Measurements from ENCODE around the gene SHPK. TPM values are rescaled to one million over a fixed set of nuclear protein-coding genes. Genes with fewer than 3 reads are reported as not detected.
"Not testable (repeated sequence)": the region's sequence is repeated elsewhere in the genome, so short reads cannot be mapped to it uniquely, and the experiment has no call there.

The SHPK gene
- polyA plus RNA-seq, 3 donors = 15.4 to 16.5 (median 15.7) TPM

GRCh38 chr17:3602499-3602898, 33.6 kb downstream of the SHPK start:
- peak in 3 of 11 donors; percentile 4 to 12 (median 9) for DNase-seq (ENCODE audit: extremely low read depth in 1 of 11, low read depth in 9 of 11, low spot score in 4 of 11)

GRCh38 chr17:3600529-3601205, 35.4 kb downstream of the SHPK start:
- DNase-seq (ENCODE audit: extremely low read depth in 1 of 11, low read depth in 9 of 11, low spot score in 4 of 11) = no peak

GRCh38 chr17:3598078-3598477, 38.0 kb downstream of the SHPK start:
- DNase-seq (ENCODE audit: extremely low read depth in 1 of 11, low read depth in 9 of 11, low spot score in 4 of 11) = no peak

GRCh38 chr17:3596804-3597464, 39.1 kb downstream of the SHPK start:
- DNase-seq (ENCODE audit: extremely low read depth in 1 of 11, low read depth in 9 of 11, low spot score in 4 of 11) = no peak

- DNase-seq (ENCODE audit: extremely low read depth in 1 of 11, low read depth in 9 of 11, low spot score in 4 of 11) = no peak
These were observed 41.1 kb downstream of the SHPK start for GRCh38 chr17:3594976-3595375.

GRCh38 chr17:3594051-3594800, 41.8 kb downstream of the SHPK start:
- DNase-seq (ENCODE audit: extremely low read depth in 1 of 11, low read depth in 9 of 11, low spot score in 4 of 11) = peak in 1 of 11 donors; percentile 16

GRCh38 chr17:3593384-3593783, 42.7 kb downstream of the SHPK start:
- no peak for DNase-seq (ENCODE audit: extremely low read depth in 1 of 11, low read depth in 9 of 11, low spot score in 4 of 11)

- no peak for DNase-seq (ENCODE audit: extremely low read depth in 1 of 11, low read depth in 9 of 11, low spot score in 4 of 11)
These were observed 43.7 kb downstream of the SHPK start for GRCh38 chr17:3592216-3592860.

GRCh38 chr17:3590768-3591167, 45.3 kb downstream of the SHPK start:
- no peak for DNase-seq (ENCODE audit: extremely low read depth in 1 of 11, low read depth in 9 of 11, low spot score in 4 of 11)

GRCh38 chr17:3590231-3590630, 45.8 kb downstream of the SHPK start:
- no peak for DNase-seq (ENCODE audit: extremely low read depth in 1 of 11, low read depth in 9 of 11, low spot score in 4 of 11)

GRCh38 chr17:3589784-3590183, 46.3 kb downstream of the SHPK start:
- no peak for DNase-seq (ENCODE audit: extremely low read depth in 1 of 11, low read depth in 9 of 11, low spot score in 4 of 11)

- DNase-seq (ENCODE audit: extremely low read depth in 1 of 11, low read depth in 9 of 11, low spot score in 4 of 11) = no peak
These were observed 50.2 kb downstream of the SHPK start for GRCh38 chr17:3585826-3586225.

GRCh38 chr17:3583456-3583855, 52.6 kb downstream of the SHPK start:
- DNase-seq (ENCODE audit: extremely low read depth in 1 of 11, low read depth in 9 of 11, low spot score in 4 of 11) = no peak

- no peak for DNase-seq (ENCODE audit: extremely low read depth in 1 of 11, low read depth in 9 of 11, low spot score in 4 of 11)
These were observed 53.1 kb downstream of the SHPK start for GRCh38 chr17:3582915-3583314.

GRCh38 chr17:3578667-3579066, 57.4 kb downstream of the SHPK start:
- DNase-seq (ENCODE audit: extremely low read depth in 1 of 11, low read depth in 9 of 11, low spot score in 4 of 11) = not testable (repeated sequence)

- DNase-seq (ENCODE audit: extremely low read depth in 1 of 11, low read depth in 9 of 11, low spot score in 4 of 11) = no peak
These were observed 59.1 kb downstream of the SHPK start for GRCh38 chr17:3576970-3577369.

GRCh38 chr17:3575511-3575910, 60.5 kb downstream of the SHPK start:
- no peak for DNase-seq (ENCODE audit: extremely low read depth in 1 of 11, low read depth in 9 of 11, low spot score in 4 of 11)

- no peak for DNase-seq (ENCODE audit: extremely low read depth in 1 of 11, low read depth in 9 of 11, low spot score in 4 of 11)
These were observed 61.8 kb downstream of the SHPK start for GRCh38 chr17:3574231-3574630.

GRCh38 chr17:3573246-3574100, 62.6 kb downstream of the SHPK start:
- DNase-seq (ENCODE audit: extremely low read depth in 1 of 11, low read depth in 9 of 11, low spot score in 4 of 11) = no peak

All from renal cortex interstitium (tissue), 11 donors.